Keratinocyte (primary cell): ENCODE results near the gene TCF19. TPM values are rescaled to one million over a fixed set of nuclear protein-coding genes. Genes with fewer than 3 reads are reported as not detected.

Experiments
- DNase-seq: peaks from one replicate; pipeline ENCODE4 v3.0.0-alpha.2; 2011; ENCODE audit warnings: low read depth, missing footprints, low spot score
- FAIRE-seq: peaks from 2 replicates; lab custom pipeline; 2011; peaks lifted over from hg19 to GRCh38; lab: Jason Lieb, UNC
- H2AFZ ChIP-seq: 2 replicates; pipeline ENCODE4 v1.6.0; 2012; ENCODE audit warnings: low read length, control low read depth, inconsistent platforms; ENCODE audit not compliant: control insufficient read depth
- H3K27ac ChIP-seq: 2 replicates; pipeline ENCODE4 v1.5.1; 2011; ENCODE audit warnings: low read length; ENCODE audit not compliant: control insufficient read depth, insufficient read depth
- H3K27me3 ChIP-seq: 3 replicates; pipeline ENCODE4 v1.6.0; 2011; ENCODE audit warnings: low read length; ENCODE audit not compliant: control insufficient read depth, insufficient read depth; ENCODE audit errors: extremely low read depth
- H3K36me3 ChIP-seq, 2 experiments: 2 replicates in 1 of 2; 3 replicates in 1 of 2; pipeline ENCODE4 v1.5.1; 2011; ENCODE audit warnings: low read length in 2 of 2, mild to moderate bottlenecking in 1 of 2; ENCODE audit not compliant: control insufficient read depth in 2 of 2, insufficient read depth in 2 of 2; ENCODE audit errors: extremely low read depth in 1 of 2
- H3K4me1 ChIP-seq: 3 replicates; pipeline ENCODE4 v1.5.1; 2011; ENCODE audit warnings: low read length; ENCODE audit not compliant: control insufficient read depth, insufficient read depth; ENCODE audit errors: extremely low read depth
- H3K4me2 ChIP-seq: 3 replicates; pipeline ENCODE4 v1.6.0; 2011; ENCODE audit warnings: low read depth, low read length; ENCODE audit not compliant: control insufficient read depth, insufficient read depth; ENCODE audit errors: extremely low read depth
- H3K4me3 ChIP-seq, 3 experiments: fragments of 200-600 bp in 1 of 3; sonication (generic) in 1 of 3; 2 replicates in 2 of 3; 3 replicates in 1 of 3; pipeline ENCODE4 v1.5.1; 2011 to 2016; ENCODE audit warnings: low read length in 3 of 3, mild to moderate bottlenecking in 3 of 3, control low read depth in 2 of 3, inconsistent platforms in 1 of 3, low read depth in 1 of 3, mixed read lengths in 1 of 3, mixed run types in 1 of 3, moderate library complexity in 1 of 3; ENCODE audit not compliant: control insufficient read depth in 2 of 3, insufficient read depth in 2 of 3; ENCODE audit errors: extremely low read depth in 1 of 3
- H3K79me2 ChIP-seq: 2 replicates; pipeline ENCODE4 v1.6.0; 2012; ENCODE audit warnings: low read length; ENCODE audit not compliant: control insufficient read depth, insufficient read depth
- H3K9ac ChIP-seq: 3 replicates; pipeline ENCODE4 v1.6.0; 2011; ENCODE audit warnings: low read length; ENCODE audit not compliant: control insufficient read depth, insufficient read depth; ENCODE audit errors: extremely low read depth
- H3K9me1 ChIP-seq: 3 replicates; pipeline ENCODE4 v1.6.0; 2011; ENCODE audit warnings: low read length; ENCODE audit not compliant: control insufficient read depth, insufficient read depth; ENCODE audit errors: extremely low read depth
- H3K9me3 ChIP-seq: 2 replicates; pipeline ENCODE4 v1.5.1; 2012; ENCODE audit warnings: low read depth, low read length; ENCODE audit not compliant: control insufficient read depth
- H4K20me1 ChIP-seq: 3 replicates; pipeline ENCODE4 v1.6.0; 2011; ENCODE audit warnings: low read length; ENCODE audit not compliant: control insufficient read depth, insufficient read depth; ENCODE audit errors: extremely low read depth
- CTCF ChIP-seq, 3 experiments: IDR thresholded peaks in 1 of 3; conservative IDR thresholded peaks in 1 of 3; optimal IDR thresholded peaks in 1 of 3; 2 replicates in 2 of 3; 3 replicates in 1 of 3; pipeline versions ENCODE3 to v1.5.1; 2011; ENCODE audit warnings: low read length in 3 of 3, mild to moderate bottlenecking in 3 of 3, moderate library complexity in 2 of 3, control low read depth in 1 of 3, inconsistent platforms in 1 of 3; ENCODE audit not compliant: insufficient read depth in 2 of 3; ENCODE audit errors: extremely low read depth in 1 of 3
- EZH2 ChIP-seq: IDR thresholded peaks from one replicate; pipeline ENCODE4 v1.6.1; 2012; ENCODE audit warnings: inconsistent platforms, mild to moderate bottlenecking, low read length, moderate library complexity
- dilution Hi-C: fragments of 300-500 bp; cut with MboI; formaldehyde crosslinking; loops from one replicate; pipeline ENCODE4 v1.7.0; 2020; ENCODE audit warnings: low sequenced_read_pairs; ENCODE audit not compliant: extremely low pct_ligation_motif_present
- polyA plus RNA-seq, 5 experiments: library from polyadenylated mRNA; depleted of rRNA in 3 of 5; stranded (reverse) in 3 of 5; stranded (forward) in 1 of 5; unstranded in 1 of 5; fragments of >200 nt; gene quantifications; 1 replicate in 1 of 5; 2 replicates in 3 of 5; 3 replicates in 1 of 5; pipeline versions ENCODE4 v1.2.1 to v1.2.3, GENCODE V29; 2011 to 2012; ENCODE audit warnings: missing spikeins in 2 of 5, low read depth in 1 of 5, low replicate concordance in 1 of 5

Gene TCF19
- polyA plus RNA-seq, 1 donor (not counting 4 experiments of a cell fraction or from before 2014, with no cell fraction given) = 7.4 TPM

GRCh38 chr6:31165986-31166385 lies 7.6 kb downstream of the TCF19 start:
- H3K4me2 ChIP-seq = no peak overlapping the region
- H3K9ac ChIP-seq = no peak overlapping the region
- H3K79me2 ChIP-seq = no peaks in the 10 kb centered on the region
- H4K20me1 ChIP-seq = no peaks in the 10 kb centered on the region
- DNase-seq (no peak), FAIRE-seq (no peak)
- no peaks in the 10 kb centered on the region for H3K27me3 ChIP-seq
- H3K27ac ChIP-seq = no peak overlapping the region
- H3K9me1 ChIP-seq = no peaks in the 10 kb centered on the region
- H2AFZ ChIP-seq = no peak overlapping the region
- no peak for TF ChIP-seq CTCF (optimal IDR thresholded peaks at IDR 0.05 in 1 of 3, IDR thresholded peaks at IDR 0.05 in 1 of 3, conservative IDR thresholded peaks at IDR 0.05 in 1 of 3; ENCODE audit: extremely low read depth in 1 of 3, insufficient read depth in 2 of 3, low read length in 3 of 3)
- TF ChIP-seq EZH2 = no peak
- dilution Hi-C loops = no loop called here
- peaks cover 0 to 3% of the 10 kb centered on the region in 2 experiments for H3K36me3 ChIP-seq
- no peak overlapping the region for H3K4me3 ChIP-seq
- no peaks in the 10 kb centered on the region for H3K9me3 ChIP-seq
- peaks cover 10% of the 10 kb centered on the region for H3K4me1 ChIP-seq

GRCh38 chr6:31168606-31169005 lies 10.2 kb downstream of the TCF19 start:
- Histone ChIP-seq H2AFZ (no peak overlapping the region), H3K9ac (no peak overlapping the region), H3K27ac (no peak overlapping the region), H3K4me2 (no peak overlapping the region), H3K4me3 (no peak overlapping the region), H3K36me3 (peaks cover 0 to 3% of the 10 kb centered on the region in 2 experiments), H3K9me1 (no peaks in the 10 kb centered on the region), H3K27me3 (no peaks in the 10 kb centered on the region), H3K4me1 (peaks cover 10% of the 10 kb centered on the region), H4K20me1 (no peaks in the 10 kb centered on the region), H3K79me2 (no peaks in the 10 kb centered on the region), H3K9me3 (no peaks in the 10 kb centered on the region)
- DNase-seq (no peak), FAIRE-seq (no peak)
- no peak for TF ChIP-seq CTCF (optimal IDR thresholded peaks at IDR 0.05 in 1 of 3, IDR thresholded peaks at IDR 0.05 in 1 of 3, conservative IDR thresholded peaks at IDR 0.05 in 1 of 3; ENCODE audit: extremely low read depth in 1 of 3, insufficient read depth in 2 of 3, low read length in 3 of 3)
- dilution Hi-C loops = no loop called here
